GM19043 (cell line): ENCODE measurements around the gene ARRDC3.
"Not testable (repeated sequence)": the region's sequence is repeated elsewhere in the genome, so short reads cannot be mapped to it uniquely, and the experiment has no call there.

Experiments used
- ATAC-seq: cut with Tn5 transposase; IDR thresholded peaks from one replicate; pipeline ENCODE4 v1.9.1; 2021; ENCODE audit warnings: low read depth; ENCODE audit not compliant: unreplicated experiment

The ARRDC3 gene

DNA sequence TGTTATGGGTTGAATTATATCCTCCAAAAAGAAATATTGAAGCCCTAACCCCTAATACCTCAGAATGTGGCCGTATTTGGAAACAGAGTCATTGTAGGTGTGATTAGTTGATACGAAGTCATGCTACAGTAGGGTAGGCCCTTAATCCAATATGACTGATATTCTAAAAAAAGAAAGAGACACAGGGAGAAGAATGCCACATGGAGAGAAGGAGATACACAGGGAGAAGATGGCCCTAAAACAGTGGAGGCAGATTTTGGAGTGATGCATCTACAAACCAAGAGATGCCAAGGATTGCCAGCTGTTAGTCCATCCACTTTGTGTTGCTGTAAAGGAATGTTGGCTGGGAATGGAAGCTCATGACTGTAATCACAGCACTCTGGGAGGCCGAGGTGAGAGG is 21.3 kb downstream of the ARRDC3 start:
- no peak for ATAC-seq

DNA sequence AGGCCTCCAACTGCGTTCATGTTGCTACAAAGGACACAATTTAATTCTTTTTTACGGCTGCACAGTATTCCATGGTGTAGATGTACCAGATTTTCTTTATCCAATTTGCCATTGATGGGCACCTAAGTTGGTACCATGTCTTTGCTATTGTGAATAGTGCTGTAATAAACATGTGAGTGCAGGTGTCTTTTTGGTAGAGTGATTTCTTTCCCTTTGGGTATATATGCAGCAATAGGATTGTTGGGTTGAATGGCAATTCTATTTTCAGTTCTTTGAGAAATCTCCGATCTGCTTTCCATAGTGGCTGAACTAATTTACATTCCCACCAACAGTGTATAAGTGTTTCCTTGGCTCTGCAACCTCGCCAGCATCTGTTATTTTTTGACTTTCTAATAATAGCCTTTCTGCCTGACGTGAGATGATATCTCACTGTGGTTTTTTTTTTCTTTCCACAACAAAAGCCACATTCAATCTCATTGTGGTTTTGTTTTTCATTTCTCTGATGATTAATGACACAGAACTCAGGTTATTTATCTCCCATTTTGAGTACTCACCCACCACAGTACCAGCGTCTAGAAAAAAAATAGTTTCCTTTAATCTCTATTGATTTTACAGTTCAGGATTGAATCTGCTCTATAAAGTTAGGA is 21.9 kb downstream of the ARRDC3 start:
- ATAC-seq, result peak; percentile 75

DNA sequence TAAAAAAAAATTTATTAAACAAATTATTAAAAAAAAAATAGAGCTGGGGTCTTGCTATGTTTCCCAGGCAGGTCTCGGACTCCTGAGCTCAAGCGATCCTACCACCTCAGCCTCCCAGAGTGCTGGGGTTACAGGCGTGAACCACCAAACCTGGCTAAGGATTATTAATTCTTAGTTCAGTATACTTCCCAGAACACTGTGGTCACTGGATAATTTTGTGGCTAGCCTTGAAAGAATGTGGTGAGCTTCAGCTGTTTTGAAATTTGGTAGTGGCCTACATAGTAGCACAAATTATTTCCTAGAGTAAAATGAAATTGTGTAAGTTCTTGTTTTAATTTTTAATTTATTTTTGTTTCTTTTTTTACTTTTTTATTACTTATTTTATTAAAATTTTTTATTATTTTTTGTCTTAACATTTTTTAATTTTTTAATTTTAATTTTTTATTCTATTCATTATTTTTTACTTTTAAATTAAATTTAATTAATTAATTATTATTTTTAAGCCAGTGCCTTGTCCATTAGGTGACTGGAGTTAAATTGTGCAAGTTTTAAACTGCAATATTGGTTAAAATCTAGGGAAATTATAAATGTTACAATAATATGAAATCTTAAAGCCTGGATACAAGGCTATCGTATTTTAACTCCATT is 23.0 kb downstream of the ARRDC3 start:
- no peak for ATAC-seq

DNA sequence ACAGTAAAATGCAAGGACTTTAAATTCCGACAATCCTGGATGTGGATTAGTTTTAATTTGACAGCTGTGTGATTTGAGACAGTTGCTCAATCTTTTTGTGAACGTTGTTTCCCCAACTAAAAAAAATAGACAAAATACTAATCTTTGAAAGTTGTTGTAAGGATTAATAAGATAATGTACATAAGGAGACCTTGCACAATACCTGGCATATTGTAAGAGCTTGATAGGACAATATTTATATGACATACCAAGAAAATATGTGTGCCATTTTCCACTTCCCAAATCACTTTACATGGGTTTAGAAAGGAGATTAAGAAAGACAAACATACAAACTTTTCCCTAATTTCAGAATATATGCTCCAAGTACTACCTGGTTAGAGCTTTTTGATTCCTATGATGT is 25.3 kb downstream of the ARRDC3 start:
- ATAC-seq, result no peak

DNA sequence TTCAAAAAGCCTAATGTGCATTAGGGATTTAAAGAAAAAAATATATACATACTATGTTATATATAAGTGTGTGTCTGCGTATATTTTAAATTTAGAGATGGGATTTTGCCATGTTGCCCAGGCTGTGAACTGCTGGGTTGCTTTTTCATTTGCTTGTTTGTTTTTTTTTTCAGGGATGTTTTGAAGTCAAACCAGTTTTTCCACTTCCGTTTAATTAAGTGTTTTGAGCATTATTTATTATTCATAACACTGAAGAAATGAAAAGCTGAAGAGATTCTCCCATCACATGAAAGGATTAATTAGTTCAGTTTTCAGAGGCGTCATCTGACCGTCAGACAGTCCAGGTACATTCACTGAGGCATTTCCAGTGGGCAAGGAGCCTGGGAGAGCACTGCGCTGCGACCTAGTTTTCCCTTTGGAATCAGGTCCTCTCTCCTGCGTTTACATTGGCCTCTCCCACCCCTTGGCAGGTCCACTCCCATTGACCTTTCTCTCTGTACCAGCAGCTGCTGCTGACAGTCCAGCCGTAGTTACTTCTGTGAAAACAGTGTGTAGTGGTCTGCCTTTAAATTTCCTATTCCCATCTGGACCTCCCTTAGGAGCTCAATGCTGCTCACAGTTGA is 26.0 kb downstream of the ARRDC3 start:
- no peak for ATAC-seq

DNA sequence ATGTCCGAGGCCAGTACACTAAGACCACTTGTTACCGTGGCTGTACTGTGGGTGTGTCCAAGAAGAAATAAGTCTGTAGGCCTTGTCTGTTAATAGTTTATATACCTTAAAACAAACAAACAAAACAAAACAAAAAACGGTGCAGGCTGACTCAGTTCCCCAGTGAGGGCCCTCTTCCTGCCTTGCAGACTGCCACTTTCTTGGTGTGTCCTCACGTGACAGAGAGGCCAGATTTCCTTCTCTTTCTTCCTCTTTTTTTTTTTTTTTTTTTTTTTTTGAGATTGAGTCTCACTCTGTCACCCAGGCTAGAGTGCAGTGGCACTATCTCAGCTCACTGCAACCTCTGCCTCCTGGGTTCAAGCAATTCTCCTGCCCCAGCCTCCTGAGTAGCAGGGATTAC is 28.2 kb downstream of the ARRDC3 start:
- ATAC-seq, result not testable (repeated sequence)

DNA sequence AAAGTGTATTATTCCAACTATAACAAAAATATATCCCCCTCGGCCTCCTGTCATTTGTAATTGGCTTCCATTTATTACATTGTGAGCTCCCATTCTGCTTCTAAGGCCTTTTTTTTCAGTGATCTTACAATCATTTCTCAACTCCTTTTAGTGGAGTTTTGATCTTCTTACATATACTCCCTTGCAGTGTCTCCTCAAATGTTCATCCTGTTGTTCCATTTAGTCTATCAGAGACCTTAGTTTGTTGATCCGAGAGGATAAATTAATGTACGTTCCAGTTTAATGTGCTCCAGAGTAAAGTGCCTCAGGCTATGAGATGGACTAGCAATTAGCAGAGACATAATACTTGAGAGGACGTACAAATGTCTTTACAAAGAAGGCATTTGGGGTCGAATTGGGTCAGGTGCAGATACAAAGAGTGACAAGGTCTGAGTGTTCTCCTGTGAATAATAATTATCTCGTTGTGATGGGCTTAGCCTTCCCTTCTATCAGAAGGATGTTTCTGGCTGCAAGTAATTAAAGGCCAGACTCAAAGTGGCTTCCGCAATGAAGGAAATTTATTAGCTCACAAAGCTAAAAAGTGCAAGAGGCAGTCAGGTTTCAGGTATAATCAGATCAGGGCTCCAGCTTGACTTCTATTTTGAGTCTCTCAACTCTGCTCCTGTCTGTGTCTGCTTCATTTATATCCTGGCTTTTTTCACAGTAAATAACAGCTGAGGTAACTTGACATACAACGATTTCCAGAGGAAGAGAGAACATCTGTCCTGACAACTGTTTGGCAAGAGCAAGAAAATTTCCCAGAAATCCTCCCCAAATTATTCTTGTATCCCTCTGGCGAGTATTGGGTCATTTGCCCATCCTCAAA is 30.1 kb downstream of the ARRDC3 start:
- ATAC-seq, result no peak

DNA sequence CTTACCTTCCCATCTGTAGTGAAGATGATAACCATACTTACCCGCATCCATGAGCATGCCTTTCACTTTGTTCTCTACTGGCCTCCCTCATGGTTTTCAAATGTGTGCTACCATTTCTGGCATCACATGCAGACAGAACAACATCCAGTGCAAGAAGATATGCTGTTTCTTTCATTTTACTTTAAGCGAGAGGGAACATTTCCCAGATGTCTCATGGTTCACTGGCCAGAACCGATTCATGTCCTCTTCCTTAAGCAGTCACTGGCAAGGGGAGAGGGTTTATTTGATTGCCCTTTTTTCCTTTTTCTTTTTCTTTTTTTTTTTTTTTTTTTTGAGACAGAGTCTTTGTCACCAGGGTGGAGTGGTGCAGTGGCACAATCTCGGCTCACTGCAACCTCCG is 37.7 kb downstream of the ARRDC3 start:
- no peak for ATAC-seq

DNA sequence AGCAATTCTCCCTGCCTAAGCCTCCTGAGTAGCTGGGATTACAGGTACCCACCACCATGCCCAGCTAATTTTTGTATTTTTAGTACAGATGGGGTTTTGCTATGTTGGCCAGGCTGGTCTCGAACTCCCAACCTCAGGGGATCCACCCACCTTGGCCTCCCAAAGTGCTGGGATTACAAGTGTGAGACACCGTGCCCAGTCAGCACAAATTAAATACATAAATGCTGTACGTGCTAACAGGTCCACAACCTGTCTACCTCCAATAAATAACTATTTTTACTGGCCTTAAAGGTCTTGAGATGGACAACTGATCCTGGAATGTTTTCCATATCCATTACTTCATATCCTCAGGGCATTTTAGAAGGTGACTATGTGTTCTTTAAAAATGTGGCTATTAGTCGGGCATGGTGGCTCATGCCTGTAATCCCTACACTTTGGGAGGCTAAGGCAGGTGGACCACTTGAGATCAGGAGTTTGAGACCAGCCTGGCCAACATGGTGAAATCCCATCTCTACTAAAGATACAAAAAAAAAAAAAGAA is 38.4 kb downstream of the ARRDC3 start:
- ATAC-seq, result not testable (repeated sequence)

DNA sequence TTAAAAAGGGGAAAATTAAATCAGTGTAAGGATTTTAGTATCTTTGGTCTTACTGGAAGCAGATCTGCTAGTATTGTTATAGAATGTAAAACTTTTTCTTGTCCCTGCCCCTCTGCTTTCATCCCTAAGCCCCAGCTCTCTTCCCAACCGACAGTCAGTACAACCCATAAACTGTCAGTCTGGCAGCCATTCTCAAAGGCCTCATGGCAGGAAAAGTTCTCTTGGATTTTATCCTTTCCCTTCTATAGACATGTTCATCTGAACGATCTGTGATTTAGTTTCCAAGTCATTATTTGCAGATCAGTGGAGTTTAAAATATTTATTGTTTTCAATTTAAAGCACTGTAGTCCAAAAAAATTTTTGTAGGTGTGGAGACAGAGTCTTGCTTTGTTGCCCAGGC is 39.2 kb downstream of the ARRDC3 start:
- no peak for ATAC-seq

DNA sequence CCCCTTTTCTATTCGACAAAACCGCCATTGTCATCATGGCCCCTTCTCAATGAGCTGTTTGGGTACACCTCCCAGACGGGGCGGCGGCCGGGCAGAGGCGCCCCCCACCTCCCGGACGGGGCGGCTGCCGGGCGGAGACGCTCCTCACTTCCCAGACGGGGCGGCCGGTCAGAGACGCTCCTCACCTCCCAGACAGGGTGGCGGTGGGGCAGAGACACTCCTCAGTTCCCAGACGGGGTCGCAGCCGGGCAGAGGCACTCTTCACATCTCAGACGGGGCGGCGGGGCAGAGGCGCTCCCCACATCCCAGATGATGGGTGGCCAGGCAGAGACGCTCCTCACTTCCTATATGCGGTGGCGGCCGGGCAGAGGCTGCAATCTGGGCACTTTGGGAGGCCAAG is 40.2 kb downstream of the ARRDC3 start:
- ATAC-seq, result not testable (repeated sequence)

DNA sequence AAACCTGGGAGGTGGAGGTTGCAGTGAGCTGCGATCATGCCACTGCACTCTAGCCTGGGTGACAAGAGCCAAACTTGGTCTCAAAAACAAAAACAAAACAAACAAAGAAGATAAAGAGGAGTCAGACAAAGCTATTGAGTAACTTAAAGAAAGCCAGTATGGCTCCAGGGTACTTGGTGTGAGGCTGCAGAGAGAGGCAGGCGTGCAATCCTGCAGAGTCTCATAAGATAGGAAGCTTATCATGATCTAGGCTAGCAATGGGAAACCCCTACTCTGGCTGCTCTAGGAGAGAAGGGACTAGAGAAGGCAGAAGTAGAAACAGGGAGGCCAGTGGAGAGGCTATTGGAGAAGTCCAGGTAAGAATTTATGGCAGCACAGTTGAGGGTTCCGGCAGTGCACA is 42.0 kb downstream of the ARRDC3 start:
- no peak for ATAC-seq

DNA sequence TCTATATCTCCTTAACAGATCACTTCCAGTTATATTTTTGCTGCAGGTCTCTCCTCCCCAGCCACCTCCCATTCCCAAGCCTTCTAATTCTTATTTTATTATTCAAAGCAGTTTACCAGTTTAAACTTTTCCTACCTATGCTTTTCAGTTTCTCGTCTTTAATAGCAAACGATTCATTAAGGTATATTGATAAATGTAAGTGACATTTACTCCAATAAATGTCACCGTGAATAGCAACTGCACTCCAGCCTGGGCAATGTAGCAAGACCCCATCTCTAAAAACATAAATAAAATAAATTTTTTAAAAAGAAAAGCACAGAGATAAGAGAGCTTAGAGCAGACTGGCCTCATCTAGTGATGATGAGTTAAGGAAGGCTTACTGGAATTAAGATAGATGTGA is 42.6 kb downstream of the ARRDC3 start:
- no peak for ATAC-seq

DNA sequence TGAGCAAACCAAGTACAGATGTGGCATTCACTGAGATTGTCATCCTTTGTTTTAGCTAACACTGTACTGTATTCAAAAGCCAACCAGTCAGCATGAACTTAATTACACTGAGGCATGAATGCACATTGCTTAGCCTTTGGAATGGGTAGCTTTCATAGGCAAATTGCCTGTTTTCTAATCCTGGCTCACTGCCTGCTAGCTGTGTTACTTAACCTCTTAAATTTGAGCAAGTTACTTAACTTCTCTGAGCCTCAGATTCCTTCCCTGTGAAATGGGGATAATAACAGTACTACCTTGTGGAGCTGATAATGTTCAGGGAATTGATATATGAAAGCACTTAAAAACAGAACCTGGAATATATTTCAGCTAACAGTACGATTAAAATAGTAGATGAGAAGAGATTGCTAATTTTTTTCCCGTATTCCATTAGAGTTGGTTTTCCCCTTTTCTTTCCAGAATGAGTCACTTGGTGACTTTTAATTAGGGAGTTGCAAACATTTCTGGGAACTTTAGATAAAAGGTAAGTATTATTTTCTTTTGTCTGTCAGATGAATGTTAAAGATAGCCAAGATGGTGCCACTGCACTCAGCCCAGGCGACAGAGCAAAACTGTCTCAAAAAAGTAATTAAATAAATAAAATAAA is 43.9 kb downstream of the ARRDC3 start:
- no peak for ATAC-seq

DNA sequence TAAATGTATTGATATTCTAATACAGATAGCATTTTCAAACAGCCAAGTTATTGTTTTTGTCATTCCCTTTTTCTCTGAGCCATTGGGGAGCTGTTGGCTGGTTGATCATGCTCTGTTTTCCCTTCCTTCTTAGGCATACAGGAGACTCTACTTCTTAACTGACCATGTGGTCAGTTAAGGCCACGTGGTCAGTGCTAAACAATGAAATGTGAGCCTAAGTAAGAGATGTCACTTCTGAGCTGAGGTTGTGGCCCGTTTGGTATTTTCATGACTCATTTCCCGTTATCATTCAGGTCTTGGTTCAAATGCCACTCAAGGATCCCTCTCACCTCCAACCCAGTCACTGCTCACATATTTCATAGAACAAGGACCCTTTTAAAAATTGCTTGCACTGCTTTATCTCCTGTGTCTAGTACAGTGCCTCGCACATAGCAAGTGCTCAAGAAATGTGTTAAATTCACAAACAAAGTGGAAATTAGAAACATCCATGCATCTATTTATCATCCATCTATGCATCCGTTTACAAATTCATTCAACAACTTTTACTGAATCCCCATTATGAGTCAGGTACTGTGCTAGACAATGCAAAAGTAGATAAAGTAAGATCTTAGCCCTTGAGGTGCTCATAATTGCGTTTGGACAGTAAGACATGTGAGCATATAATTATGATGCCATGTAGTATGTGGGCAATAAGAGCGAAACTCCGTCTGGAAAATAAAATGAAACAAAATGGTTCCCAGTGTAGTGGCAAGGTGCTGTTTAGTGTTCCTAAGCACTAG is 50.7 kb downstream of the ARRDC3 start:
- no peak for ATAC-seq

DNA sequence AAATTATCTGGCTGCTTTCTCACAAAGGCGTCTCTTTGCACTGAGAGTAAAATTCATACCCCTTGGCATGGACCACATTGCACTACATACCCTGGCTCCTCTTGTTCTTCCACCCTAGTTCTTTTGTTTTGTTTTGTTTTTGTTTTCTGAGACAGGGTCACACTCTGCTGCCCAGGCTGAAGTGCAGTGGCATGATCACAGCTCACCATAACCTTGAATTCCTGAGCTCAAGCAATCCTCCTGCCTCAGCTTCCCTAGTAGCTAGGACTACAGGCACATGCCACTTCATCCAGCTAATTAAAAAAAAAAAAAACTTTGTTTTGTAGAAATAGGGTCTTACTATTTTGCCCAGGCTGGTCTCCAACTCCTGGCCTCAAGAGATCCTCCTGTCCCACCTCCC is 51.4 kb downstream of the ARRDC3 start:
- ATAC-seq, result no peak

DNA sequence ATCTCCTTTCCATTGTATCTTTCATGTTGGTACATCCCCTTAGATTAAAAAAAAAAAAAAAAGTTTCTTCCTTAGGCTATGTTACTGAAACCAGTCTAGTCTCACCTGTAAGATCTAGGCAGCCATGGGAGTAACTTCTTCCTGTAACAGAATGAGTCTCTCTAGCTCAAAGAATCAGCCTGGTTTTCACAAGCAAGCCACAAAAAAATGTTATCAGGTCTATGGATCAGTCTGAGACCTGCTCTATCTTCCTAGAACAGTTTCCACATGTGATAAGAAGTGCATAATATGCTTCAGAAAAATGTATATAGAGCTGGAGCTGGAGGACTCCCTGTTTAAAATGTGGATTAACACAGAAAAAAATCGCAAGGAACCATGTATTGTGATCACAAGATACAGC is 53.8 kb downstream of the ARRDC3 start:
- ATAC-seq, result no peak

DNA sequence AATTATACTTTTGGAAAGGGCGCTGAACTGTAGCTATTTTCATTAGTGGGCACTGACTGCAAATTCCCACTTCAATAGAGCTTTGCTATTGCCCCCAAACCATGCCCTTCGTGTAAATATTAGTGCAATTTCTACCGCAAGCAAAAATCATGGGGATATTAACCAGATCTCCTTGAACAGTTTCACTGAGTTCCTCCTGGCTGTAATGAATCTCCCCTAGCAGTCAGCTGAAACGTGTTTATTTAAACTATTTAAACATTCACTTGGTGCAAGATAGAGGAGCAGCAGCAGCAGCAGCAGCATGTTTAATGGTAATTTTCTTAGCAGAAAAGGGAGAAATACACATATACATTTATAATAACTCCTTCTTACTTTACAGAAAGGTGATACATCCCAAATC is 54.4 kb downstream of the ARRDC3 start:
- no peak for ATAC-seq

DNA sequence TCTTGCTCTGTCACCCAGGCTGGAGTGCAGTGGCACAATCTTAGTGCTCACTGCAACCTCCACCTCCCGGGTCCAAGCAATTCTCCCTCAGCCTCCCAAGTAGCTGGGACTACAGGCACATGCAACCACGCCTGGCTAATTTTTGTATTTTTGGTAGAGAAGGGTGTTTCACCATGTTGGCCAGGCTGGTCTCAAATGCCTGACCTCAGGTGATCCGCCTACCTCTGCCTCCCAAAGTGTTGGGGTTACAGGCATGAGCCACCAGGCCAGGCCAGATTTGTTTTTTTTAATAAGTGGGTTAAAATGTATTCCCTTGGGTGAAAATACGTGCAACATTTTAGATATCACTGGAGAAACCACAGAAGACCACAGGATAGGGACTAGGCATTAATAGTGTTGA is 60.1 kb downstream of the ARRDC3 start:
- ATAC-seq, result not testable (repeated sequence)

DNA sequence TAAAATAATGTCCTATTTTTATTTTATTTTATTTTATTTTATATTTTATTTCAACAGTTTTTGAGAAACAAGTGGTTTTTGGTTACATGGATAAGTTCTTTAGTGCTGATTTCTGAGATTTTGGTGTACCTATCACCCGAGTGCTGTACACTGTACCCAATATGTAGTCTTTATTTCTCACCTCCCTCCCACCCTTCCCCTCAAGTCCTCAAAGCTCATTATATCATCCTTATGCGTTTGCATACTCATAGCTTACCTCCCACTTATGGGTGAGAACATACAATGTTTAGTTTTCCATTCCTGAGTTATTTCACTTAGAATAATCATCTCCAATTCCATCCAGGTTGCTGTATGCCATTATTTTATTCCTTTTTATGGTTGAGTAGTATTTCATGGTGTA is 63.5 kb downstream of the ARRDC3 start:
- no peak for ATAC-seq
